ENCODE data around the gene HS3ST5. TPM values are rescaled to one million over a fixed set of nuclear protein-coding genes. Genes with fewer than 3 reads are reported as not detected.

HS3ST5 gene
- total RNA-seq = under 0.01 and 0.14 TPM in 2 replicates

GRCh38 chr6:114342826-114343781 is at the start of gene HS3ST5:
Gene HS3ST5 (minus strand): TSS chr6:114343023. CDS start chr6:114062845, 280,178 bp downstream.

All from smooth muscle cell of bladder (primary cell).